GM23338 (cell line): Measurements from ENCODE around the gene COL1A1. TPM values are rescaled to one million over a fixed set of nuclear protein-coding genes. Genes with fewer than 3 reads are reported as not detected.

Experiments used
- ATAC-seq: fragments of 200-7000 bp; cut with Tn5 transposase; 3 replicates; pipeline ENCODE4 v1.9.1; 2020
- DNase-seq: peaks from one replicate; pipeline ENCODE4 v3.0.0-alpha.2; 2015; ENCODE audit warnings: low spot score
- H2AFZ ChIP-seq: fragments of 200-600 bp; sonication (generic); 2 replicates; pipeline ENCODE4 v1.8.0; 2016; ENCODE audit warnings: antibody characterized with exemption, mild to moderate bottlenecking, moderate library complexity
- H3F3A ChIP-seq: fragments of 200-600 bp; sonication (generic); replicated peaks from 2 replicates; pipeline ENCODE4 v1.8.0; 2017; ENCODE audit warnings: antibody characterized with exemption, mixed run types, low read depth
- H3K27ac ChIP-seq: fragments of 200-600 bp; sonication (generic); 2 replicates; pipeline ENCODE4 v1.6.1; 2016; ENCODE audit warnings: low read depth
- H3K27me3 ChIP-seq: fragments of 200-600 bp; sonication (generic); 2 replicates; pipeline ENCODE4 v1.8.0; 2016; ENCODE audit warnings: mild to moderate bottlenecking, mixed run types, moderate library complexity; ENCODE audit not compliant: insufficient read depth
- H3K36me3 ChIP-seq: fragments of 200-600 bp; sonication (generic); 2 replicates; pipeline ENCODE4 v1.8.0; 2016; ENCODE audit warnings: mild to moderate bottlenecking; ENCODE audit not compliant: insufficient read depth
- H3K4me1 ChIP-seq: fragments of 200-600 bp; sonication (generic); 2 replicates; pipeline ENCODE4 v1.8.0; 2016; ENCODE audit warnings: mild to moderate bottlenecking, moderate library complexity; ENCODE audit not compliant: insufficient read depth
- H3K4me2 ChIP-seq: fragments of 200-600 bp; sonication (generic); 2 replicates; pipeline ENCODE4 v1.7.1; 2017; ENCODE audit warnings: mixed run types
- H3K4me3 ChIP-seq: fragments of 200-600 bp; sonication (generic); 2 replicates; pipeline ENCODE4 v1.6.1; 2016; ENCODE audit warnings: mixed run types
- H3K79me2 ChIP-seq: fragments of 200-600 bp; sonication (generic); replicated peaks from 2 replicates; pipeline ENCODE4 v1.8.0; 2017; ENCODE audit warnings: mild to moderate bottlenecking; ENCODE audit not compliant: insufficient read depth
- H3K9me2 ChIP-seq: fragments of 200-600 bp; sonication (generic); 2 replicates; pipeline ENCODE4 v1.8.0; 2017; ENCODE audit not compliant: insufficient read depth
- H4K20me1 ChIP-seq: fragments of 200-600 bp; sonication (generic); replicated peaks from 2 replicates; pipeline ENCODE4 v1.8.0; 2017; ENCODE audit warnings: mild to moderate bottlenecking; ENCODE audit not compliant: insufficient read depth
- H3K27ac Mint-ChIP-seq: 2 replicates; pipeline ENCODE4 v1.8.0; 2020; ENCODE audit warnings: inconsistent platforms, mild to moderate bottlenecking, moderate library complexity, mixed read lengths
- H3K27me3 Mint-ChIP-seq: 3 replicates; pipeline ENCODE4 v1.8.0; 2022; ENCODE audit warnings: low read depth, mild to moderate bottlenecking, moderate library complexity, mixed read lengths, inconsistent platforms; ENCODE audit not compliant: insufficient read depth, poor library complexity
- H3K36me3 Mint-ChIP-seq: 3 replicates; pipeline ENCODE4 v1.8.0; 2021; ENCODE audit warnings: low read depth, mild to moderate bottlenecking, inconsistent platforms, moderate library complexity, mixed read lengths
- H3K4me1 Mint-ChIP-seq: 3 replicates; pipeline ENCODE4 v1.8.0; 2020; ENCODE audit warnings: mild to moderate bottlenecking, inconsistent platforms, mixed read lengths
- H3K4me3 Mint-ChIP-seq: 3 replicates; pipeline ENCODE4 v1.8.0; 2021; ENCODE audit warnings: moderate library complexity, mild to moderate bottlenecking, inconsistent platforms, mixed read lengths
- H3K9me3 Mint-ChIP-seq: 3 replicates; pipeline ENCODE4 v1.8.0; 2020; ENCODE audit warnings: moderate library complexity, mild to moderate bottlenecking, inconsistent platforms, mixed read lengths
- CREB1 ChIP-seq: fragments of 250-450 bp; sonication (Bioruptor Pico); IDR thresholded peaks from 2 replicates; pipeline ENCODE4 v1.5.0; 2020; ENCODE audit warnings: low read depth, mild to moderate bottlenecking, moderate library complexity
- CTCF ChIP-seq, 2 experiments: fragments of 200-600 bp in 1 of 2; sonication (generic) in 1 of 2; conservative IDR thresholded peaks; 2 replicates each; pipeline versions ENCODE4 v1.5.1 to v1.6.1; 2016 to 2017; ENCODE audit warnings: antibody characterized with exemption in 2 of 2, low read depth in 2 of 2, mild to moderate bottlenecking in 2 of 2, moderate library complexity in 1 of 2
- ETS1 ChIP-seq: IDR thresholded peaks from 2 replicates; pipeline ENCODE4 v1.6.1; 2016; ENCODE audit warnings: antibody characterized with exemption
- EZH2 ChIP-seq: fragments of 200-600 bp; sonication (generic); IDR thresholded peaks from one replicate; pipeline ENCODE4 v1.8.0; 2017; ENCODE audit warnings: antibody characterized with exemption, mild to moderate bottlenecking, low read depth; ENCODE audit not compliant: unreplicated experiment
- EZH2phosphoT487 ChIP-seq: fragments of 200-600 bp; sonication (generic); IDR thresholded peaks from one replicate; pipeline ENCODE4 v1.8.1; 2018; ENCODE audit warnings: antibody characterized with exemption; ENCODE audit not compliant: unreplicated experiment
- JUNB ChIP-seq: IDR thresholded peaks from one replicate; pipeline ENCODE4 v1.6.1; 2016; ENCODE audit warnings: antibody characterized with exemption; ENCODE audit not compliant: unreplicated experiment
- NANOG ChIP-seq: IDR thresholded peaks from 2 replicates; pipeline ENCODE4 v1.6.1; 2016; ENCODE audit warnings: antibody characterized with exemption, borderline replicate concordance
- POLR2AphosphoS5 ChIP-seq: IDR thresholded peaks from 2 replicates; pipeline ENCODE4 v1.6.1; 2016; ENCODE audit warnings: antibody characterized with exemption, low read depth
- REST ChIP-seq: IDR thresholded peaks from one replicate; pipeline ENCODE4 v1.6.1; 2018; ENCODE audit warnings: antibody characterized with exemption; ENCODE audit not compliant: unreplicated experiment
- STAT1 ChIP-seq: IDR thresholded peaks from one replicate; pipeline ENCODE4 v1.6.1; 2016; ENCODE audit warnings: antibody characterized with exemption; ENCODE audit not compliant: unreplicated experiment
- ZNF114 ChIP-seq: fragments of 250-450 bp; sonication (Bioruptor Pico); IDR thresholded peaks from 2 replicates; pipeline ENCODE4 v1.5.0; 2020; ENCODE audit warnings: mild to moderate bottlenecking, moderate library complexity
- ZNF331 ChIP-seq: fragments of 250-450 bp; sonication (Bioruptor Pico); IDR thresholded peaks from 2 replicates; pipeline ENCODE4 v1.5.0; 2020; ENCODE audit warnings: low read depth, mild to moderate bottlenecking, moderate library complexity
- ZNF462 ChIP-seq: fragments of 250-450 bp; sonication (Bioruptor Pico); IDR thresholded peaks from 2 replicates; pipeline ENCODE4 v1.5.0; 2020; ENCODE audit warnings: mild to moderate bottlenecking, moderate library complexity
- polyA plus RNA-seq: library from polyadenylated mRNA; unstranded; fragments of >200 nt; fragmentation: Nextera tagmentation; extraction: Ambion mirVana; gene quantifications from 2 replicates; pipeline ENCODE4 v1.2.1, GENCODE V29; 2016
- total RNA-seq: library from RNA; depleted of rRNA; stranded (reverse); fragments of >200 nt; shearing (Covaris generic); gene quantifications from 2 replicates; pipeline ENCODE4 v1.2.3, GENCODE V29; 2014

COL1A1 gene
- total and polyA plus RNA-seq, 2 experiments from 2014 or later, result 21.2 to 34.3 TPM

GRCh38 chr17:50196036-50196435 is 5.4 kb downstream of the COL1A1 start:
- DNase-seq (no peak), ATAC-seq (no peak)
- Histone ChIP-seq H3K4me2 (no peak overlapping the region), H3F3A (0 out of 2 replicates have a peak, but pooled peaks cover 1% of the 10 kb centered on the region), H4K20me1 (no peaks in the 10 kb centered on the region), H3K9me2 (no peaks in the 10 kb centered on the region), H3K27me3 (peaks cover 3% of the 10 kb centered on the region), H2AFZ (no peak overlapping the region), H3K4me1 (no peaks in the 10 kb centered on the region), H3K79me2 (no peaks in the 10 kb centered on the region), H3K36me3 (no peaks in the 10 kb centered on the region), H3K27ac (no peak overlapping the region), H3K4me3 (no peak overlapping the region)
- no peaks in the 10 kb centered on the region for H3K9me3 Mint-ChIP-seq
- H3K4me3 Mint-ChIP-seq, result no peak overlapping the region
- H3K36me3 Mint-ChIP-seq, result peaks cover 15% of the 10 kb centered on the region; the same call in 2 of the 3 replicates
- H3K27me3 Mint-ChIP-seq, result peaks cover 9% of the 10 kb centered on the region
- no peak for TF ChIP-seq POLR2AphosphoS5
- no peak for TF ChIP-seq EZH2
- TF ChIP-seq STAT1, result no peak
- no peak for TF ChIP-seq CREB1 (CRISPR knock-in tag)
- no peak for TF ChIP-seq CTCF (conservative IDR thresholded peaks at IDR 0.05; ENCODE audit: low read depth in 2 of 2)
- TF ChIP-seq JUNB, result no peak
- no peak for TF ChIP-seq ZNF462 (CRISPR knock-in tag)
- TF ChIP-seq ETS1, result no peak
- no peak for TF ChIP-seq ZNF114
- no peak for TF ChIP-seq EZH2phosphoT487
- no peak for TF ChIP-seq NANOG
- TF ChIP-seq REST, result no peak
- no peak for TF ChIP-seq ZNF331 (CRISPR knock-in tag)
- no peak overlapping the region for H3K27ac Mint-ChIP-seq
- peaks cover 11% of the 10 kb centered on the region; the same call in 2 of the 3 replicates for H3K4me1 Mint-ChIP-seq
